ENCODE results near the gene TRRAP. TPM values are rescaled to one million over a fixed set of nuclear protein-coding genes. Genes with fewer than 3 reads are reported as not detected.

Gene TRRAP
- total RNA-seq, 8 experiments from 2014 or later: 11.7 to 55.6 (median 22.7) TPM

- Histone ChIP-seq H3K4me1 (replicated peaks in 1 of 2) (no peaks in the 10 kb centered on the region), H3K4me3 (no peak overlapping the region), H3K27ac (no peak overlapping the region)
- 80 to 100% (median 100%) methylated on average over 1 to 9 of the region's 16 CpGs; no CpG with 5 or more reads in 4 of the 10 experiments for WGBS, 10 experiments
- in situ Hi-C loops (cut with MboI; ENCODE audit: low pct_unique_long_range_greater_than_20kb in 2 of 9, low sequenced_read_pairs in 9 of 9, unreplicated experiment in 9 of 9): no loop called here
- no peak for ATAC-seq (replicated peaks in 6 of 8)
Measured at GRCh38 chr7:98992076-98992475, 113.7 kb downstream of the TRRAP start.

GRCh38 chr7:98993024-98993897 lies 114.9 kb downstream of the TRRAP start:
- no peak for ATAC-seq (replicated peaks in 6 of 8)
- Histone ChIP-seq H3K27ac (no peak overlapping the region), H3K4me3 (no peak overlapping the region), H3K4me1 (replicated peaks in 1 of 2) (no peaks in the 10 kb centered on the region)
- in situ Hi-C loops (cut with MboI; ENCODE audit: low pct_unique_long_range_greater_than_20kb in 2 of 9, low sequenced_read_pairs in 9 of 9, unreplicated experiment in 9 of 9): no loop called here
- whole genome bisulfite sequencing, 10 experiments: 60 to 100% (median 90%) methylated on average over 1 to 18 of the region's 32 CpGs

- WGBS, 10 experiments: 90 to 100% (median 96%) methylated on average over 1 to 24 of the region's 34 CpGs; no CpG with 5 or more reads in 1 of the 10 experiments
- Histone ChIP-seq H3K4me3 (no peak overlapping the region), H3K4me1 (replicated peaks in 1 of 2) (no peaks in the 10 kb centered on the region), H3K27ac (no peak overlapping the region)
- in situ Hi-C loops (cut with MboI; ENCODE audit: low pct_unique_long_range_greater_than_20kb in 2 of 9, low sequenced_read_pairs in 9 of 9, unreplicated experiment in 9 of 9): no loop called here
- ATAC-seq (replicated peaks in 6 of 8): no peak
Measured at GRCh38 chr7:98994046-98994944, 116.0 kb downstream of the TRRAP start.

GRCh38 chr7:98995111-98995510 lies 116.8 kb downstream of the TRRAP start:
- no peak overlapping the region for H3K27ac ChIP-seq
- in situ Hi-C loops (cut with MboI; ENCODE audit: low pct_unique_long_range_greater_than_20kb in 2 of 9, low sequenced_read_pairs in 9 of 9, unreplicated experiment in 9 of 9): no loop called here
- 94 to 100% (median 100%) methylated on average over 2 to 4 of the region's 13 CpGs; no CpG with 5 or more reads in 7 of the 10 experiments for WGBS, 10 experiments
- no peaks in the 10 kb centered on the region for H3K4me1 ChIP-seq (replicated peaks in 1 of 2)
- no peak for ATAC-seq (replicated peaks in 6 of 8)
- H3K4me3 ChIP-seq: no peak overlapping the region

- Histone ChIP-seq H3K4me3 (no peak overlapping the region), H3K4me1 (replicated peaks in 1 of 2) (no peaks in the 10 kb centered on the region), H3K27ac (no peak overlapping the region)
- WGBS, 10 experiments: 80 to 100% methylated on average over 1 to 2 of the region's 16 CpGs; no CpG with 5 or more reads in 8 of the 10 experiments
- no peak for ATAC-seq (replicated peaks in 6 of 8)
- in situ Hi-C loops (cut with MboI; ENCODE audit: low pct_unique_long_range_greater_than_20kb in 2 of 9, low sequenced_read_pairs in 9 of 9, unreplicated experiment in 9 of 9): no loop called here
Measured at GRCh38 chr7:98995523-98996149, 117.3 kb downstream of the TRRAP start.

GRCh38 chr7:98996150-98996552 lies 117.8 kb downstream of the TRRAP start:
- no peak overlapping the region for H3K27ac ChIP-seq
- no peaks in the 10 kb centered on the region for H3K4me1 ChIP-seq (replicated peaks in 1 of 2)
- 50 to 100% (median 94%) methylated on average over 1 to 15 of the region's 15 CpGs; no CpG with 5 or more reads in 3 of the 10 experiments for WGBS, 10 experiments
- H3K4me3 ChIP-seq: no peak overlapping the region
- no peak for ATAC-seq (replicated peaks in 6 of 8)
- in situ Hi-C loops (cut with MboI; ENCODE audit: low pct_unique_long_range_greater_than_20kb in 2 of 9, low sequenced_read_pairs in 9 of 9, unreplicated experiment in 9 of 9): no loop called here

GRCh38 chr7:98997846-98998245 lies 119.5 kb downstream of the TRRAP start:
- no peak overlapping the region for H3K27ac ChIP-seq
- 21 to 100% (median 92%) methylated on average over 1 to 3 of the region's 3 CpGs; no CpG with 5 or more reads in 2 of the 10 experiments for WGBS, 10 experiments
- H3K4me1 ChIP-seq (replicated peaks in 1 of 2): no peaks in the 10 kb centered on the region
- no peak for ATAC-seq (replicated peaks in 6 of 8)
- in situ Hi-C loops (cut with MboI; ENCODE audit: low pct_unique_long_range_greater_than_20kb in 2 of 9, low sequenced_read_pairs in 9 of 9, unreplicated experiment in 9 of 9): no loop called here
- H3K4me3 ChIP-seq: no peak overlapping the region

- H3K4me3 ChIP-seq: no peak overlapping the region
- no peaks in the 10 kb centered on the region for H3K4me1 ChIP-seq (replicated peaks in 1 of 2)
- no peak overlapping the region for H3K27ac ChIP-seq
- no peak for ATAC-seq (replicated peaks in 6 of 8)
- in situ Hi-C loops (cut with MboI; ENCODE audit: low pct_unique_long_range_greater_than_20kb in 2 of 9, low sequenced_read_pairs in 9 of 9, unreplicated experiment in 9 of 9): no loop called here
- WGBS, 10 experiments: 50 to 100% (median 89%) methylated on average over 1 to 7 of the region's 10 CpGs; no CpG with 5 or more reads in 2 of the 10 experiments
Measured at GRCh38 chr7:98998821-98999725, 120.7 kb downstream of the TRRAP start.

- Histone ChIP-seq H3K27ac (no peak overlapping the region), H3K4me3 (no peak overlapping the region), H3K4me1 (replicated peaks in 1 of 2) (no peaks in the 10 kb centered on the region)
- 60 to 100% (median 89%) methylated on average over 1 to 13 of the region's 20 CpGs; no CpG with 5 or more reads in 1 of the 10 experiments for WGBS, 10 experiments
- in situ Hi-C loops (cut with MboI; ENCODE audit: low pct_unique_long_range_greater_than_20kb in 2 of 9, low sequenced_read_pairs in 9 of 9, unreplicated experiment in 9 of 9): no loop called here
- ATAC-seq (replicated peaks in 6 of 8): no peak
Measured at GRCh38 chr7:99000196-99000903, 122.0 kb downstream of the TRRAP start.

- in situ Hi-C loops (cut with MboI; ENCODE audit: low pct_unique_long_range_greater_than_20kb in 2 of 9, low sequenced_read_pairs in 9 of 9, unreplicated experiment in 9 of 9): no loop called here
- H3K27ac ChIP-seq: no peak overlapping the region
- no peak for ATAC-seq (replicated peaks in 6 of 8)
- WGBS, 10 experiments: 20 to 100% (median 94%) methylated on average over 1 to 10 of the region's 14 CpGs; no CpG with 5 or more reads in 2 of the 10 experiments
- H3K4me1 ChIP-seq (replicated peaks in 1 of 2): no peaks in the 10 kb centered on the region
- no peak overlapping the region for H3K4me3 ChIP-seq
Measured at GRCh38 chr7:99000904-99001465, 122.7 kb downstream of the TRRAP start.

GRCh38 chr7:99001482-99002147 lies 123.3 kb downstream of the TRRAP start:
- 59 to 100% (median 83%) methylated on average over 1 to 5 of the region's 10 CpGs; no CpG with 5 or more reads in 1 of the 10 experiments for WGBS, 10 experiments
- no peaks in the 10 kb centered on the region for H3K4me1 ChIP-seq (replicated peaks in 1 of 2)
- in situ Hi-C loops (cut with MboI; ENCODE audit: low pct_unique_long_range_greater_than_20kb in 2 of 9, low sequenced_read_pairs in 9 of 9, unreplicated experiment in 9 of 9): no loop called here
- ATAC-seq (replicated peaks in 6 of 8): peak in 1 of 8 experiments; percentile 36
- H3K27ac ChIP-seq: no peak overlapping the region
- no peak overlapping the region for H3K4me3 ChIP-seq
